ENCODE results near the gene MASP2.

GRCh38 chr1:10978719-10979118 lies 68.3 kb downstream of the MASP2 start:
- TF ChIP-seq EZH2 (IDR thresholded peaks at IDR 0.05; ENCODE audit: insufficient read depth, poor library complexity, severe bottlenecking) (no peak), EZH2phosphoT487 (IDR thresholded peaks at IDR 0.05; ENCODE audit: insufficient read depth, low read depth) (no peak)

Data from GM23248 (cell line).